Heart right ventricle (tissue), 16 donors: ENCODE results near the gene HAO1. TPM values are rescaled to one million over a fixed set of nuclear protein-coding genes. Genes with fewer than 3 reads are reported as not detected.
A peak's percentile ranks its signal among the peaks of the same experiment; 100 is the strongest.

ENCODE experiments used
- ATAC-seq, 8 donors: fragments of 200-7000 bp; cut with Tn5 transposase; one replicate each; pipeline ENCODE4 v1.9.1; 2020; ENCODE audit warnings: mild to moderate bottlenecking in 8 of 8, moderate library complexity in 8 of 8, moderate number of reproducible peaks in 1 of 8
- DNase-seq, 2 donors: peaks; one replicate each; pipeline ENCODE4 v3.0.0-alpha.2; 2020
- H3K27ac ChIP-seq, 10 donors: fragments of 200-600 bp; sonication (generic) in 2 of 10; one replicate each; pipeline versions ENCODE4 v1.5.0 to v1.8.0; 2020 to 2022; ENCODE audit warnings: mild to moderate bottlenecking in 3 of 10
- H3K27me3 ChIP-seq, 7 donors: fragments of 200-600 bp; one replicate each; pipeline ENCODE4 v1.8.0; 2021 to 2022; ENCODE audit warnings: mild to moderate bottlenecking in 2 of 7
- H3K36me3 ChIP-seq, 9 donors: fragments of 200-600 bp; sonication (generic) in 1 of 9; one replicate each; pipeline versions ENCODE4 v1.5.0 to v1.8.0; 2020 to 2022; ENCODE audit warnings: mild to moderate bottlenecking in 2 of 9
- H3K4me1 ChIP-seq, 9 donors: fragments of 200-600 bp; sonication (generic) in 1 of 9; one replicate each; pipeline versions ENCODE4 v1.5.0 to v1.8.0; 2020 to 2022; ENCODE audit warnings: mild to moderate bottlenecking in 4 of 9
- H3K4me3 ChIP-seq, 10 donors: fragments of 200-600 bp; sonication (generic) in 2 of 10; one replicate each; pipeline versions ENCODE4 v1.5.0 to v1.8.0; 2020 to 2022; ENCODE audit warnings: mild to moderate bottlenecking in 7 of 10, moderate library complexity in 2 of 10
- H3K9me3 ChIP-seq, 11 donors: fragments of 200-600 bp in 10 of 11; sonication (generic) in 2 of 11; one replicate each; pipeline versions ENCODE4 v1.5.0 to v1.8.0; 2013 to 2022; ENCODE audit warnings: mild to moderate bottlenecking in 2 of 11, control low read depth in 1 of 11, moderate library complexity in 1 of 11
- WGBS, 2 donors: extraction: QIAGEN DNeasy Blood & Tissue Kit; methylation state at CpG; one replicate each; pipeline ENCODE4 v1.1.7; 2013; ENCODE audit warnings: inconsistent platforms in 1 of 2; 5-methylcytosine and 5-hydroxymethylcytosine counted together
- intact Hi-C, 10 donors: fragments of 100-400 bp; cut with DNase I; formaldehyde crosslinking; loops; one replicate each; pipeline versions ENCODE4 v1.11.1 to v1.14.2; 2022
- polyA plus RNA-seq, 2 donors: library from polyadenylated mRNA; stranded (reverse); fragments of 200-250 nt; gene quantifications; one replicate each; pipeline ENCODE4 v1.2.3, GENCODE V29; 2013
- total RNA-seq, 10 donors: library from RNA; stranded (reverse); fragmentation: NEBNext Ultra II Directional in 3 of 10; extraction: Animal tissue kit (Norgen Biotek cat#: 25700) in 3 of 10; gene quantifications; one replicate each; pipeline versions ENCODE4 v1.2.1 to v1.2.4, GENCODE V29; 2021 to 2023
- TF ChIP-seq, protein P1 (sequence below), 9 donors: fragments of 200-600 bp; sonication (generic) in 2 of 9; IDR thresholded peaks; one replicate each; pipeline versions ENCODE4 v1.5.0 to v1.8.0; 2021 to 2022; ENCODE audit warnings: antibody characterized with exemption in 9 of 9, mild to moderate bottlenecking in 5 of 9, moderate library complexity in 1 of 9
- donor health status: Arrhythmogenic right ventricular cardiomyopathy.
- donor health status: ischemic (EF 13 %, LVEDD 7.1; RV severe dilation, severe dysfunction).
- donor health status: healthy with polysubstance abuse.
- donor health status: DM: no; HTN: yes; CAD: no.
- donor health status: DM: no; HTN: no; CAD: no.
- donor health status: ischemic (EF 25% LVEDD 6.9; RV normal size, moderate dysfunction).
- donor health status: ischemic (EF 25% LVEDD 5.7; RV mildly dilated, moderate dysfunction).
- donor health status: healthy.
- donor health status: DM: yes; HTN: yes; CAD: no.
- donor health status: Ischemic cardiomyopathy.
- donor health status: ischemic (EF 35%, LVEDD 5.7; RV mildly dilated, moderate dysfunction).
- donor health status: nonischemic (EF 11% LVEDD 7.7; RV severe dilation, severe dysfunction).
- donor health status: DM: yes; HTN: yes; CAD: no.
- donor health status: PGD.
- donor health status: ischemic (EF 29% LVEDD 5.4; RV normal size, mild dysfunction).
- donor health status: nonischemic (EF 23%, LVEDD 6.1; RV moderate dilation, normal function).

HAO1 gene
- total and polyA plus RNA-seq, 12 donors = not detected

- no peak for DNase-seq
- no peak for ATAC-seq
- intact Hi-C loops = no loop called here
- TF ChIP-seq, protein P1, sequence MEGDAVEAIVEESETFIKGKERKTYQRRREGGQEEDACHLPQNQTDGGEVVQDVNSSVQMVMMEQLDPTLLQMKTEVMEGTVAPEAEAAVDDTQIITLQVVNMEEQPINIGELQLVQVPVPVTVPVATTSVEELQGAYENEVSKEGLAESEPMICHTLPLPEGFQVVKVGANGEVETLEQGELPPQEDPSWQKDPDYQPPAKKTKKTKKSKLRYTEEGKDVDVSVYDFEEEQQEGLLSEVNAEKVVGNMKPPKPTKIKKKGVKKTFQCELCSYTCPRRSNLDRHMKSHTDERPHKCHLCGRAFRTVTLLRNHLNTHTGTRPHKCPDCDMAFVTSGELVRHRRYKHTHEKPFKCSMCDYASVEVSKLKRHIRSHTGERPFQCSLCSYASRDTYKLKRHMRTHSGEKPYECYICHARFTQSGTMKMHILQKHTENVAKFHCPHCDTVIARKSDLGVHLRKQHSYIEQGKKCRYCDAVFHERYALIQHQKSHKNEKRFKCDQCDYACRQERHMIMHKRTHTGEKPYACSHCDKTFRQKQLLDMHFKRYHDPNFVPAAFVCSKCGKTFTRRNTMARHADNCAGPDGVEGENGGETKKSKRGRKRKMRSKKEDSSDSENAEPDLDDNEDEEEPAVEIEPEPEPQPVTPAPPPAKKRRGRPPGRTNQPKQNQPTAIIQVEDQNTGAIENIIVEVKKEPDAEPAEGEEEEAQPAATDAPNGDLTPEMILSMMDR (IDR thresholded peaks at IDR 0.05) = no peak
- no peaks in the 10 kb centered on the region for H3K36me3 ChIP-seq
- H3K9me3 ChIP-seq = no peaks in the 10 kb centered on the region
- peaks cover 0 to 6% (median 0%) of the 10 kb centered on the region in 7 donors for H3K27me3 ChIP-seq
- no peak overlapping the region for H3K4me3 ChIP-seq
- 94 to 98% methylated on average over 1 of the region's 1 CpG for WGBS, 2 donors
- H3K27ac ChIP-seq = no peak overlapping the region
- H3K4me1 ChIP-seq = peaks cover 0 to 11% (median 0%) of the 10 kb centered on the region in 9 donors
These were observed 23.6 kb downstream of the HAO1 start for GRCh38 chr20:7916648-7917047.

- H3K27me3 ChIP-seq = no peaks in the 10 kb centered on the region
- TF ChIP-seq, protein P1 (IDR thresholded peaks at IDR 0.05) = no peak
- DNase-seq (no peak), ATAC-seq (no peak)
- no peaks in the 10 kb centered on the region for H3K9me3 ChIP-seq
- no peaks in the 10 kb centered on the region for H3K36me3 ChIP-seq
- H3K4me1 ChIP-seq = peaks cover 0 to 16% (median 0%) of the 10 kb centered on the region in 9 donors
- no peak overlapping the region for H3K4me3 ChIP-seq
- peak overlapping the region in 2 of 10 donors; percentile 16 to 39 for H3K27ac ChIP-seq
- WGBS, 2 donors = 49 to 64% methylated on average over 3 of the region's 3 CpGs
- intact Hi-C loops = no loop called here
These were observed 27.7 kb downstream of the HAO1 start for GRCh38 chr20:7912551-7912950.

DNA sequence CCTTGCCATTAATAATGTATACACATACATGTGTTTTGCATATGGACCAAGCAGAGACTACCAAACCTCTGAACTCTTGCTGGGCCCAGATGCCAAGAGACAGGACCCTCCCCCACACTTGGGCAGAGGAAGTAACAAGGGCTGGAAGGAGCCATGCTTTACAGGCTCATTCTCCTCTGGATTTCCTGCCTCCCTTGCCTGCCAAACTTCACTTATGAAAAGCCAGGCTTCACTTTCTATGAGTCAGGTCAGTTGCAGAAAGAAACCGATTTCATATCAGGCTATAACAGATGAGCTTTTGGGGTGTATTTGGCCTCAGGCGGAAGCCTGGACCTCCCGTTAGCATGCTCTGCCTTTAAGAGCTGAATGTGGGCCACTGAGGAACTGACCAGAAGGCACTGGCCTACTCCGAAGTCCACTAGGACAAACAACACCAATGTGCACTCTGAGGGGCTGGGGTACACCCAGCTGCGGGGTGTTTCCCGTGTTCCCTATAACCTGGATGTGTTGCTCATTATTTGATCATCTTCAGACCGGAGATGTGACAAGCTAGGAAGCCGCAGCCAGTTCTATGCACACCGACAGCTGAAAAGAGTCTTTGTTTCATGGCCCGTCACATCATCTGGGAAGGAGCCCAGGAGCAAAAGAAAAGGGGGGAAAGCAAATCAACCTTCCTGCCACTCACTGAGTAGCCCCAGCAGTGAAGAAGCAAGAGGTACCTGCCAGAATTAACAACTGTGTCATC, 28.5 kb downstream of the HAO1 start:
- 61 to 63% methylated on average over 10 of the region's 10 CpGs for WGBS, 2 donors
- peak overlapping the region in 3 of 10 donors; percentile 7 to 39 (median 16) for H3K27ac ChIP-seq
- ATAC-seq (peak in 6 of 8 donors; percentile 24 to 53 (median 48)), DNase-seq (peak in 1 of 2 donors; percentile 11)
- H3K4me3 ChIP-seq = peak overlapping the region in 1 of 10 donors; percentile 3
- no peaks in the 10 kb centered on the region for H3K9me3 ChIP-seq
- no peaks in the 10 kb centered on the region for H3K36me3 ChIP-seq
- H3K27me3 ChIP-seq = no peaks in the 10 kb centered on the region
- intact Hi-C loops = no loop called here
- H3K4me1 ChIP-seq = peaks cover 0 to 16% (median 0%) of the 10 kb centered on the region in 9 donors
- TF ChIP-seq, protein P1 (IDR thresholded peaks at IDR 0.05) = no peak

- H3K27me3 ChIP-seq = no peaks in the 10 kb centered on the region
- no peak for ATAC-seq
- peaks cover 0 to 16% (median 0%) of the 10 kb centered on the region in 9 donors for H3K4me1 ChIP-seq
- no peaks in the 10 kb centered on the region for H3K9me3 ChIP-seq
- DNase-seq = no peak
- TF ChIP-seq, protein P1 (IDR thresholded peaks at IDR 0.05) = no peak
- H3K36me3 ChIP-seq = no peaks in the 10 kb centered on the region
- WGBS, 2 donors = 47 to 49% methylated on average over 4 of the region's 4 CpGs
- H3K4me3 ChIP-seq = no peak overlapping the region
- H3K27ac ChIP-seq = no peak overlapping the region
- intact Hi-C loops = no loop called here
These were observed 31.4 kb downstream of the HAO1 start for GRCh38 chr20:7908905-7909304.
